GM23338 (cell line): ENCODE measurements around the gene RSPO1. TPM values are rescaled to one million over a fixed set of nuclear protein-coding genes. Genes with fewer than 3 reads are reported as not detected.

Source experiments
- ATAC-seq: fragments of 200-7000 bp; cut with Tn5 transposase; 3 replicates; pipeline ENCODE4 v1.9.1; 2020
- DNase-seq: peaks from one replicate; pipeline ENCODE4 v3.0.0-alpha.2; 2015; ENCODE audit warnings: low spot score
- H2AFZ ChIP-seq: fragments of 200-600 bp; sonication (generic); 2 replicates; pipeline ENCODE4 v1.8.0; 2016; ENCODE audit warnings: antibody characterized with exemption, mild to moderate bottlenecking, moderate library complexity
- H3F3A ChIP-seq: fragments of 200-600 bp; sonication (generic); replicated peaks from 2 replicates; pipeline ENCODE4 v1.8.0; 2017; ENCODE audit warnings: antibody characterized with exemption, mixed run types, low read depth
- H3K27ac ChIP-seq: fragments of 200-600 bp; sonication (generic); 2 replicates; pipeline ENCODE4 v1.6.1; 2016; ENCODE audit warnings: low read depth
- H3K27me3 ChIP-seq: fragments of 200-600 bp; sonication (generic); 2 replicates; pipeline ENCODE4 v1.8.0; 2016; ENCODE audit warnings: mild to moderate bottlenecking, mixed run types, moderate library complexity; ENCODE audit not compliant: insufficient read depth
- H3K36me3 ChIP-seq: fragments of 200-600 bp; sonication (generic); 2 replicates; pipeline ENCODE4 v1.8.0; 2016; ENCODE audit warnings: mild to moderate bottlenecking; ENCODE audit not compliant: insufficient read depth
- H3K4me1 ChIP-seq: fragments of 200-600 bp; sonication (generic); 2 replicates; pipeline ENCODE4 v1.8.0; 2016; ENCODE audit warnings: mild to moderate bottlenecking, moderate library complexity; ENCODE audit not compliant: insufficient read depth
- H3K4me2 ChIP-seq: fragments of 200-600 bp; sonication (generic); 2 replicates; pipeline ENCODE4 v1.7.1; 2017; ENCODE audit warnings: mixed run types
- H3K4me3 ChIP-seq: fragments of 200-600 bp; sonication (generic); 2 replicates; pipeline ENCODE4 v1.6.1; 2016; ENCODE audit warnings: mixed run types
- H3K79me2 ChIP-seq: fragments of 200-600 bp; sonication (generic); replicated peaks from 2 replicates; pipeline ENCODE4 v1.8.0; 2017; ENCODE audit warnings: mild to moderate bottlenecking; ENCODE audit not compliant: insufficient read depth
- H3K9me2 ChIP-seq: fragments of 200-600 bp; sonication (generic); 2 replicates; pipeline ENCODE4 v1.8.0; 2017; ENCODE audit not compliant: insufficient read depth
- H4K20me1 ChIP-seq: fragments of 200-600 bp; sonication (generic); replicated peaks from 2 replicates; pipeline ENCODE4 v1.8.0; 2017; ENCODE audit warnings: mild to moderate bottlenecking; ENCODE audit not compliant: insufficient read depth
- H3K27ac Mint-ChIP-seq: 2 replicates; pipeline ENCODE4 v1.8.0; 2020; ENCODE audit warnings: inconsistent platforms, mild to moderate bottlenecking, moderate library complexity, mixed read lengths
- H3K27me3 Mint-ChIP-seq: 3 replicates; pipeline ENCODE4 v1.8.0; 2022; ENCODE audit warnings: low read depth, mild to moderate bottlenecking, moderate library complexity, mixed read lengths, inconsistent platforms; ENCODE audit not compliant: insufficient read depth, poor library complexity
- H3K36me3 Mint-ChIP-seq: 3 replicates; pipeline ENCODE4 v1.8.0; 2021; ENCODE audit warnings: low read depth, mild to moderate bottlenecking, inconsistent platforms, moderate library complexity, mixed read lengths
- H3K4me1 Mint-ChIP-seq: 3 replicates; pipeline ENCODE4 v1.8.0; 2020; ENCODE audit warnings: mild to moderate bottlenecking, inconsistent platforms, mixed read lengths
- H3K4me3 Mint-ChIP-seq: 3 replicates; pipeline ENCODE4 v1.8.0; 2021; ENCODE audit warnings: moderate library complexity, mild to moderate bottlenecking, inconsistent platforms, mixed read lengths
- H3K9me3 Mint-ChIP-seq: 3 replicates; pipeline ENCODE4 v1.8.0; 2020; ENCODE audit warnings: moderate library complexity, mild to moderate bottlenecking, inconsistent platforms, mixed read lengths
- CREB1 ChIP-seq: fragments of 250-450 bp; sonication (Bioruptor Pico); IDR thresholded peaks from 2 replicates; pipeline ENCODE4 v1.5.0; 2020; ENCODE audit warnings: low read depth, mild to moderate bottlenecking, moderate library complexity
- CTCF ChIP-seq, 2 experiments: fragments of 200-600 bp in 1 of 2; sonication (generic) in 1 of 2; conservative IDR thresholded peaks; 2 replicates each; pipeline versions ENCODE4 v1.5.1 to v1.6.1; 2016 to 2017; ENCODE audit warnings: antibody characterized with exemption in 2 of 2, low read depth in 2 of 2, mild to moderate bottlenecking in 2 of 2, moderate library complexity in 1 of 2
- ETS1 ChIP-seq: IDR thresholded peaks from 2 replicates; pipeline ENCODE4 v1.6.1; 2016; ENCODE audit warnings: antibody characterized with exemption
- EZH2 ChIP-seq: fragments of 200-600 bp; sonication (generic); IDR thresholded peaks from one replicate; pipeline ENCODE4 v1.8.0; 2017; ENCODE audit warnings: antibody characterized with exemption, mild to moderate bottlenecking, low read depth; ENCODE audit not compliant: unreplicated experiment
- EZH2phosphoT487 ChIP-seq: fragments of 200-600 bp; sonication (generic); IDR thresholded peaks from one replicate; pipeline ENCODE4 v1.8.1; 2018; ENCODE audit warnings: antibody characterized with exemption; ENCODE audit not compliant: unreplicated experiment
- JUNB ChIP-seq: IDR thresholded peaks from one replicate; pipeline ENCODE4 v1.6.1; 2016; ENCODE audit warnings: antibody characterized with exemption; ENCODE audit not compliant: unreplicated experiment
- NANOG ChIP-seq: IDR thresholded peaks from 2 replicates; pipeline ENCODE4 v1.6.1; 2016; ENCODE audit warnings: antibody characterized with exemption, borderline replicate concordance
- POLR2AphosphoS5 ChIP-seq: IDR thresholded peaks from 2 replicates; pipeline ENCODE4 v1.6.1; 2016; ENCODE audit warnings: antibody characterized with exemption, low read depth
- REST ChIP-seq: IDR thresholded peaks from one replicate; pipeline ENCODE4 v1.6.1; 2018; ENCODE audit warnings: antibody characterized with exemption; ENCODE audit not compliant: unreplicated experiment
- STAT1 ChIP-seq: IDR thresholded peaks from one replicate; pipeline ENCODE4 v1.6.1; 2016; ENCODE audit warnings: antibody characterized with exemption; ENCODE audit not compliant: unreplicated experiment
- ZNF114 ChIP-seq: fragments of 250-450 bp; sonication (Bioruptor Pico); IDR thresholded peaks from 2 replicates; pipeline ENCODE4 v1.5.0; 2020; ENCODE audit warnings: mild to moderate bottlenecking, moderate library complexity
- ZNF331 ChIP-seq: fragments of 250-450 bp; sonication (Bioruptor Pico); IDR thresholded peaks from 2 replicates; pipeline ENCODE4 v1.5.0; 2020; ENCODE audit warnings: low read depth, mild to moderate bottlenecking, moderate library complexity
- polyA plus RNA-seq: library from polyadenylated mRNA; unstranded; fragments of >200 nt; fragmentation: Nextera tagmentation; extraction: Ambion mirVana; gene quantifications from 2 replicates; pipeline ENCODE4 v1.2.1, GENCODE V29; 2016
- total RNA-seq: library from RNA; depleted of rRNA; stranded (reverse); fragments of >200 nt; shearing (Covaris generic); gene quantifications from 2 replicates; pipeline ENCODE4 v1.2.3, GENCODE V29; 2014

The RSPO1 gene
- total and polyA plus RNA-seq, 2 experiments from 2014 or later, result 0.11 TPM; not detected in 1

GRCh38 chr1:37661401-37661800 lies 26.7 kb upstream of the RSPO1 start (continued):
- TF ChIP-seq REST (no peak), POLR2AphosphoS5 (no peak), ETS1 (no peak), CREB1 (CRISPR knock-in tag) (no peak), NANOG (no peak), EZH2phosphoT487 (no peak), ZNF114 (CRISPR knock-in tag) (no peak), CTCF (conservative IDR thresholded peaks at IDR 0.05; ENCODE audit: low read depth in 2 of 2) (no peak), ZNF331 (CRISPR knock-in tag) (no peak), JUNB (no peak)

- peaks cover 19% of the 10 kb centered on the region for H3K27me3 Mint-ChIP-seq
- no peaks in the 10 kb centered on the region for H4K20me1 ChIP-seq
- peak; percentile 36 for DNase-seq
- no peaks in the 10 kb centered on the region for H3K79me2 ChIP-seq
- no peaks in the 10 kb centered on the region for H3K36me3 ChIP-seq
- H3K4me2 ChIP-seq, result peak overlapping the region; percentile 66
- H3K36me3 Mint-ChIP-seq, result no peaks in the 10 kb centered on the region
- no peak overlapping the region for H3K27ac ChIP-seq
- peak overlapping the region; percentile 97 for H2AFZ ChIP-seq
- peak overlapping the region; percentile 55; the same call in 2 of the 3 replicates for H3K4me3 Mint-ChIP-seq
- H3K27me3 ChIP-seq, result no peaks in the 10 kb centered on the region
- H3F3A ChIP-seq, result no peaks in the 10 kb centered on the region
- no peaks in the 10 kb centered on the region for H3K9me2 ChIP-seq
- H3K4me1 Mint-ChIP-seq, result peaks cover 28% of the 10 kb centered on the region
- peak; percentile 63 for ATAC-seq
- H3K4me3 ChIP-seq, result peak overlapping the region; percentile 23; the same call in 1 of the 2 replicates
- no peaks in the 10 kb centered on the region for H3K9me3 Mint-ChIP-seq
- H3K27ac Mint-ChIP-seq, result no peak overlapping the region
- H3K4me1 ChIP-seq, result peaks cover 12% of the 10 kb centered on the region; the same call in 1 of the 2 replicates
- TF ChIP-seq ZNF331 (CRISPR knock-in tag), result no peak
- no peak for TF ChIP-seq EZH2
- TF ChIP-seq CTCF (conservative IDR thresholded peaks at IDR 0.05; ENCODE audit: low read depth in 2 of 2), result no peak
- no peak for TF ChIP-seq EZH2phosphoT487
- TF ChIP-seq ETS1, result no peak
- TF ChIP-seq ZNF114 (CRISPR knock-in tag), result no peak
- no peak for TF ChIP-seq NANOG
- TF ChIP-seq CREB1 (CRISPR knock-in tag), result no peak
- TF ChIP-seq STAT1, result no peak
- no peak for TF ChIP-seq JUNB
- no peak for TF ChIP-seq REST
These were observed 26.0 kb upstream of the RSPO1 start for GRCh38 chr1:37660664-37661063.
